T-helper 2 cell treated with Interferon-gamma antibody and Interleukin-4, amounts not matched to agents 100 ng/mL and 5 ng/mL, for 36 hours (primary cell): ENCODE results near the gene PITPNM2. TPM values are rescaled to one million over a fixed set of nuclear protein-coding genes. Genes with fewer than 3 reads are reported as not detected.
"Not testable (repeated sequence)": the region's sequence is repeated elsewhere in the genome, so short reads cannot be mapped to it uniquely, and the experiment has no call there.

Experiments
- intact Hi-C: fragments of 100-400 bp; cut with micrococcal nuclease; formaldehyde crosslinking; loops from one replicate; pipeline ENCODE4 v1.15.1; 2023
- total RNA-seq: library from RNA; stranded (reverse); gene quantifications from 2 replicates; pipeline ENCODE4 v1.2.3, GENCODE V29; 2022

PITPNM2 gene
- total RNA-seq, 1 donor from 2014 or later = 12.9 TPM

- intact Hi-C loops = loop anchor here (2.0 kb wide), 1 partner anchor 45 kb away; no protein-coding TSS in a partner anchor
Measured at GRCh38 chr12:123121670-123122069, 29.2 kb downstream of the PITPNM2 start.

- intact Hi-C loops = loop anchor here (1.0 to 2.0 kb wide), 2 partner anchors 44 to 145 kb away; partner anchors contain the start of gene OGFOD2
Measured at GRCh38 chr12:123120452-123121166, 30.3 kb downstream of the PITPNM2 start.

GRCh38 chr12:123119808-123120207, 31.1 kb downstream of the PITPNM2 start:
- intact Hi-C loops = loop anchor here (1.0 to 2.0 kb wide), 2 partner anchors 43 to 145 kb away; partner anchors contain the start of gene OGFOD2

- intact Hi-C loops = no loop called here
Measured at GRCh38 chr12:123118497-123118896, 32.4 kb downstream of the PITPNM2 start.

GRCh38 chr12:123115409-123116121, 35.3 kb downstream of the PITPNM2 start:
- intact Hi-C loops = no loop called here

- intact Hi-C loops = no loop called here
Measured at GRCh38 chr12:123114304-123115083, 36.4 kb downstream of the PITPNM2 start.

GRCh38 chr12:123113026-123113425, 37.9 kb downstream of the PITPNM2 start:
- intact Hi-C loops = no loop called here

- intact Hi-C loops = no loop called here
Measured at GRCh38 chr12:123111498-123112165, 39.3 kb downstream of the PITPNM2 start.

- intact Hi-C loops = no loop called here
Measured at GRCh38 chr12:123109319-123109772, 41.5 kb downstream of the PITPNM2 start.

GRCh38 chr12:123108682-123109066, 42.2 kb downstream of the PITPNM2 start:
- intact Hi-C loops = no loop called here

- intact Hi-C loops = loop anchor here (1.0 to 2.0 kb wide), 2 partner anchors 32 to 43 kb away; partner anchors contain the start of gene PITPNM2
Measured at GRCh38 chr12:123107926-123108681, 42.8 kb downstream of the PITPNM2 start.

GRCh38 chr12:123106640-123107359, 44.1 kb downstream of the PITPNM2 start:
- intact Hi-C loops = loop anchor here (1.0 to 2.0 kb wide), 2 partner anchors 30 to 44 kb away; partner anchors contain the start of gene PITPNM2

GRCh38 chr12:123105211-123105826, 45.6 kb downstream of the PITPNM2 start:
- intact Hi-C loops = no loop called here

- intact Hi-C loops = no loop called here
Measured at GRCh38 chr12:123104809-123105208, 46.1 kb downstream of the PITPNM2 start.

GRCh38 chr12:123104094-123104493, 46.8 kb downstream of the PITPNM2 start:
- intact Hi-C loops = not testable (repeated sequence)

GRCh38 chr12:123102781-123103503, 47.9 kb downstream of the PITPNM2 start:
- intact Hi-C loops = no loop called here

- intact Hi-C loops = no loop called here
Measured at GRCh38 chr12:123102366-123102765, 48.5 kb downstream of the PITPNM2 start.

GRCh38 chr12:123101526-123101925, 49.4 kb downstream of the PITPNM2 start:
- intact Hi-C loops = no loop called here
